GM19023 (cell line): ENCODE measurements around the gene RNF182.
"Not testable (repeated sequence)": the region's sequence is repeated elsewhere in the genome, so short reads cannot be mapped to it uniquely, and the experiment has no call there.

ENCODE experiments used
- ATAC-seq: cut with Tn5 transposase; IDR thresholded peaks from one replicate; pipeline ENCODE4 v1.9.1; 2021; ENCODE audit warnings: mild to moderate bottlenecking, moderate library complexity; ENCODE audit not compliant: unreplicated experiment

Gene RNF182

GRCh38 chr6:13998356-13998755 is 73.6 kb downstream of the RNF182 start:
- ATAC-seq: no peak

GRCh38 chr6:14000901-14001300 is 76.1 kb downstream of the RNF182 start:
- ATAC-seq: no peak

- ATAC-seq: no peak
Measured at GRCh38 chr6:14001329-14002012, 76.7 kb downstream of the RNF182 start.

GRCh38 chr6:14002176-14002947 is 77.6 kb downstream of the RNF182 start:
- ATAC-seq: no peak

- ATAC-seq: no peak
Measured at GRCh38 chr6:14004258-14004657, 79.5 kb downstream of the RNF182 start.

GRCh38 chr6:14008809-14009208 is 84.1 kb downstream of the RNF182 start:
- no peak for ATAC-seq

- ATAC-seq: no peak
Measured at GRCh38 chr6:14009431-14009830, 84.7 kb downstream of the RNF182 start.

- ATAC-seq: no peak
Measured at GRCh38 chr6:14010275-14010674, 85.5 kb downstream of the RNF182 start.

GRCh38 chr6:14012313-14013030 is 87.7 kb downstream of the RNF182 start:
- no peak for ATAC-seq

GRCh38 chr6:14015964-14016363 is 91.2 kb downstream of the RNF182 start:
- ATAC-seq: no peak

- no peak for ATAC-seq
Measured at GRCh38 chr6:14016432-14016831, 91.7 kb downstream of the RNF182 start.

GRCh38 chr6:14016935-14017625 is 92.3 kb downstream of the RNF182 start:
- no peak for ATAC-seq

GRCh38 chr6:14017626-14018475 is 93.1 kb downstream of the RNF182 start:
- no peak for ATAC-seq

GRCh38 chr6:14018559-14018958 is 93.8 kb downstream of the RNF182 start:
- ATAC-seq: not testable (repeated sequence)

- no peak for ATAC-seq
Measured at GRCh38 chr6:14020551-14020950, 95.8 kb downstream of the RNF182 start.

- no peak for ATAC-seq
Measured at GRCh38 chr6:14021449-14021848, 96.7 kb downstream of the RNF182 start.

- no peak for ATAC-seq
Measured at GRCh38 chr6:14022673-14023072, 97.9 kb downstream of the RNF182 start.

GRCh38 chr6:14023855-14024254 is 99.1 kb downstream of the RNF182 start:
- no peak for ATAC-seq

- no peak for ATAC-seq
Measured at GRCh38 chr6:14025160-14025559, 100.4 kb downstream of the RNF182 start.

- ATAC-seq: no peak
Measured at GRCh38 chr6:14026831-14027539, 102.2 kb downstream of the RNF182 start.
